Fibroblast of peridontal ligament (primary cell): ENCODE results near the gene ZNF30.
"Not testable (repeated sequence)": the region's sequence is repeated elsewhere in the genome, so short reads cannot be mapped to it uniquely, and the experiment has no call there.

ENCODE experiments used
- DNase-seq: peaks from one replicate; pipeline ENCODE4 v3.0.0-alpha.2; 2010; ENCODE audit errors: extremely low read depth

Gene ZNF30

DNA sequence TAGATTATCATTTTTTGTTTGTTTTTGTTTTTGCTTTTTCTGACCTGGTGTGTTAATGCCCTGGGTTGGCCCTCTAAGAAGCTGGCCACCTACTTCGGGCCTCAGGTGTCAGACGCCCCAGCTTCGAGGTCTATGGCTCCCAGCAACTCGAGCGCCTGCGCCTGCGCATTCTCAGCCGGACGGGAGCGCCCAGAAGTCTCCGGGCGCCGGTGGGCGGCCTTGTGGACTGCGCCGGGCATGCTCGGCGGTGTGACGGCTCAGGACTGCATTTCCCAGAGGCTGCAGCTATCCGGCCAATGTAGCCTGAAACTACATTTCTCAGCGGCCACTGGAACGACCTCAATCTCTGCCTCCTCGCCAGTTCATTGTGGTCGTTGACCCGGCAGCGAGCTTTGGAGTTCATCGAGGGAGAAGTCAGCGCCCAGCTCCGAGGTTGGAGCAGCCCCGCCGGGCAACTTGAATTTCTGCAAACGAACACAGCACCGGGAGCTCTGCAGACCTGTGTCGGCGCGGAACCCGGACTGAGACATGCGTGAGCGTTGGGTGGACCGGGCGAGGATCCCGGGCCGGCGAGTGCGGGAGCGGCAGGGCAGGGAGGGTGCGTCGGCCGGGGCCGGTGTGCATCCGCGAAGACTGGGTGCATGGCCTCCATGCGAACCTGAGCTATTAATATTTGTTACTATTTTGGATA is at the start of gene ZNF30:
Gene ZNF30 (plus strand): TSS at position 219 of the 691 bp plus-strand sequence. CDS start 3,045 bp downstream, outside the sequence.
- peak; percentile 87 for DNase-seq

DNA sequence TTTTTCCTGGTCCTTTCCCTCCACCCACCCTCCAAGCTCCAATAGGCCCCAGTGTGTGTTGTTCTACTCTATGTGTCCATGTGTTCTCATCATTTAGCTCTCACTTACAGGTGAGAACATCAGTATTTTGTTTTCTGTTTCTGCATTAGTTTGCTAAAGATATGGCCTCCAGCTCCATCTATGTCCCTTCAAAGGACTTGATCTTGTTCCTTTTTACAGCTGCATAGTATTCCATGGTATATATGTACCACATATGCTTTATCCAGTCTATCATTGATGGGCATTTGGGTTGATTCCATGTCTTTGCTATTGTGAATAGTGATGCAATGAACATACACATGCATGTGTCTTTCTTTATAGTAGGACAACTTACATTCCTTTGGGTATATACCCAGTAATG is 47.1 kb upstream of the ZNF30 start:
- no peak for DNase-seq

GRCh38 chr19:34880034-34880433 is 46.7 kb upstream of the ZNF30 start:
- DNase-seq = no peak

GRCh38 chr19:34881982-34882381 is 44.7 kb upstream of the ZNF30 start:
- no peak for DNase-seq

DNA sequence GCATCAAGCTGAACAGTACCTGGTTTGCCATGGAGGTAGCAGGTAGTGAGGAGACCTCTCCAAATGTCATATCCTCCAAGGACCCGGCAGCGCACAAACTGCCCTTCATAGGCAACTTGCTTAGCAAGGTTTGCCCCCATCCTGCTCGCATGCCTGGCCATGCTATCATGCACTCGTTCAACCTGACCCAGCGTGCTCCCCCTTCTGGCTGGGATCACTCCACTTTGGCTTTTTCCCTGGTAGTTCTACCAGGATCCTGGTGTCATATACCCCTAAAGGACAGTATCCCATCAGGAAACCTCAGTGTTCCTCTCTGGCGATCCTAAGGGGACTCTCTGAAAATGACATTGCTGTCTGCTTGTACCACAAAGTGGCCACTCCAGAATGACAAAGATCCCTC is 38.6 kb upstream of the ZNF30 start:
- DNase-seq = no peak

GRCh38 chr19:34900245-34900644 is 26.5 kb upstream of the ZNF30 start:
- DNase-seq = no peak

GRCh38 chr19:34904664-34905527 is 21.8 kb upstream of the ZNF30 start:
- no peak for DNase-seq

- DNase-seq = no peak
Measured at GRCh38 chr19:34910770-34911169, 15.9 kb upstream of the ZNF30 start.

DNA sequence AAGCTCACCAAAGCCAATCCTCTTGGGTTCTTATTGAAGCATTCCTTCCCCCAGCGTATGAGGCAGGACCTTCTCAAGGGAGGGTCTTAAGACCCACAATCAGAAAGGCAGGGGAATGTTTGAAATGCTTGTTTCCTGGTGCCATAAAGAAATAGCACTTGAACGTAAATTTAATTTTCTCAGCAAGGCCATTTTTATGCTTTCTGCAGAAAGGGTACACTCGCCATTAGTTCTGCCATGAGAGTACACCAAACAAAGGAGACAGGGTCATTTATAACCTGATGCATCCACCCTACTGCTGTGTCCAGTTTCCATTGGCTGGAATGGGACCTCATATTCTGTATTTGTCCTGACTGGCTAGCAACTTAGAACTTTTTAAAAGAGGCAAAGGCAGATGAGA is 9.6 kb upstream of the ZNF30 start:
- not testable (repeated sequence) for DNase-seq

- DNase-seq = no peak
Measured at GRCh38 chr19:34918190-34918589, 8.5 kb upstream of the ZNF30 start.

DNA sequence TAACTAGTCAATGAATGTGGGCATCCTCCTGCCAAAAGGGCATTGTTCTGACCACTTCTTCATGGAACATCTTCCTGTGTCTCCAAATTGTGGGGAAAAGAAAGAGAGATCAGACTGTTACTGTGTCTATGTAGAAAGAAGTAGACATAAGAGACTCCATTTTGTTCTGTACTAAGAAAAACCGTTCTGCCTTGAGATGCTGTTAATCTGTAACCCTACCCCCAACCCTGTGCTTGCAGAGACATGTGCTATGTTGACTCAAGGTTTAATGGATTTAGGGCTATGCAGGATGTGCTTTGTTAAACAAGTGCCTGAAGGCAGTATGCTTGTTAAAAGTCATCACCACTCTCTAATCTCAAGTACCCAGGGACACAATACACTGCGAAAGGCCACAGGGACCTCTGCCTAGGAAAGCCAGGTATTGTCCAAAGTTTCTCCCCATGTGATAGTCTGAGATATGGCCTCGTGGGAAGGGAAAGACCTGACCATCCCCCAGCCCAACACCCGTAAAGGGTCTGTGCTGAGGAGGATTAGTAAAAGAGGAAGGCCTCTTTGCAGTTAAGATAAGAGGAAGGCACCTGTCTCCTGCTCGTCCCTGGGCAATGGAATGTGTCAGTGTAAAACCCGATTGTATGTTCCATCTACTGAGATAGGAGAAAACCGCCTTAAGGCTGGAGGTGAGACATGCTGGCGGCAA is 6.5 kb upstream of the ZNF30 start:
- DNase-seq = not testable (repeated sequence)

GRCh38 chr19:34925278-34925855 is 1.3 kb upstream of the ZNF30 start:
- DNase-seq = no peak

GRCh38 chr19:34926361-34926684 is 380 bp upstream of the ZNF30 start:
- no peak for DNase-seq

- no peak for DNase-seq
Measured at GRCh38 chr19:34932494-34932893, 5.8 kb downstream of the ZNF30 start.

GRCh38 chr19:34936184-34936583 is 9.5 kb downstream of the ZNF30 start:
- no peak for DNase-seq

DNA sequence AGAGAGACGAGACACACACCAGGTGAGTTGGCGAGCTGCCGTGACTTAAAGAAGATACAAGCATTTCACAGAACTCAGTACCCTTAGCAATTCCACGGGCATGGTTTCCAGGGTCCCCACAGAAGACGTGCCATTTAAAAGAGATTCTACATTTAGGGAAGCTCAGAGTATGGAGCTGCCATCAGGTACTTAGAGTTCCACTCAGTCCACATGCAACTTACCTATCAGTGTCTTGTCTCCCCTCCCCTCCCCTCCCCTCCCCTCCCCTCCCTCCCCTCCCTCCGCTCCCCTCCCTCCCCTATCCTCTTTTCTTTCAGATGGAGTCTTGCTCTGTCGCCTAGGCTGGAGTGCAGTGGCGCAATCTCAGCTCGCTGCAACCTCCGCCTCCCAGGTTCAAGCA is 12.2 kb downstream of the ZNF30 start:
- DNase-seq = no peak

DNA sequence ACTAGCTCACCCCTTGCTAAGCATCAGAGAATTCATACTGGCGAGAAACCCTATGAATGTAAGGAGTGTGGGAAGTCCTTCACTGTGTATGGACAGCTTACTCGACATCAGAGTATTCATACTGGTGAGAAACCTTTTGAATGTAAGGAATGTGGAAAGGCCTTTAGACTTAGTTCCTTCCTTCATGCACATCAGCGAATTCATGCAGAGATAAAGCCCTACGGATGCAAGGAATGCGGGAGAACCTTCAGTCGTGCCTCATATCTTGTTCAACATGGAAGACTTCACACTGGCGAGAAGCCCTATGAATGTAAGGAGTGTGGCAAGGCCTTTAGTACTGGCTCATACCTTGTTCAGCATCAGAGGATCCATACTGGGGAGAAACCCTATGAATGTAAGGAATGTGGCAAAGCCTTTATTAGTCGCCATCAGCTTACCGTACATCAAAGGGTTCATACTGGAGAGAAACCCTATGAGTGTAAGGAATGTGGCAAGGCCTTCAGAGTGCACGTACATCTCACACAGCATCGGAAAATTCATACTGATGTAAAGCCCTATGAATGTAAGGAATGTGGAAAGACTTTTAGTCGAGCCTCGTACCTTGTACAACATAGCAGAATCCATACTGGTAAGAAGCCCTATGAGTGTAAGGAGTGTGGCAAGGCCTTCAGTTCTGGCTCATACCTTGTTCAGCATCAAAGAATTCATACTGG is 17.3 kb downstream of the ZNF30 start:
- DNase-seq = no peak

DNA sequence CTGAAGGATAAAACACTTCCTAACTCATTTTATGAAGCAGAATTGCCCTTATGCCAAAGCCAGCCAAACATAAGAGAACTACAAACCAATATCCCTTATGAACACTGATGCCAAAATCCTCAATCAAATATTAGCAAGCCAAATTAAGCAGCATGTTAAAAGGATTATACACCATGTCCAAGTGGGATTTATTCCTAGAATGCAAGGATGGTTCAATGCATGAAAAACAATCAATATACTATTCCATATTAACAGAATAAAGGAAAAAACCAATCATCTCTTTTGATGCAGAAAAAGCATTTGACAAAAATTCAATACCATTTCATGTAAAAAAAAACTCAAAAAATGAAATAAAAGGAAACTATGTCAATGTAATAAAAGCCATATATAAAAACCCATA is 26.4 kb downstream of the ZNF30 start:
- no peak for DNase-seq

DNA sequence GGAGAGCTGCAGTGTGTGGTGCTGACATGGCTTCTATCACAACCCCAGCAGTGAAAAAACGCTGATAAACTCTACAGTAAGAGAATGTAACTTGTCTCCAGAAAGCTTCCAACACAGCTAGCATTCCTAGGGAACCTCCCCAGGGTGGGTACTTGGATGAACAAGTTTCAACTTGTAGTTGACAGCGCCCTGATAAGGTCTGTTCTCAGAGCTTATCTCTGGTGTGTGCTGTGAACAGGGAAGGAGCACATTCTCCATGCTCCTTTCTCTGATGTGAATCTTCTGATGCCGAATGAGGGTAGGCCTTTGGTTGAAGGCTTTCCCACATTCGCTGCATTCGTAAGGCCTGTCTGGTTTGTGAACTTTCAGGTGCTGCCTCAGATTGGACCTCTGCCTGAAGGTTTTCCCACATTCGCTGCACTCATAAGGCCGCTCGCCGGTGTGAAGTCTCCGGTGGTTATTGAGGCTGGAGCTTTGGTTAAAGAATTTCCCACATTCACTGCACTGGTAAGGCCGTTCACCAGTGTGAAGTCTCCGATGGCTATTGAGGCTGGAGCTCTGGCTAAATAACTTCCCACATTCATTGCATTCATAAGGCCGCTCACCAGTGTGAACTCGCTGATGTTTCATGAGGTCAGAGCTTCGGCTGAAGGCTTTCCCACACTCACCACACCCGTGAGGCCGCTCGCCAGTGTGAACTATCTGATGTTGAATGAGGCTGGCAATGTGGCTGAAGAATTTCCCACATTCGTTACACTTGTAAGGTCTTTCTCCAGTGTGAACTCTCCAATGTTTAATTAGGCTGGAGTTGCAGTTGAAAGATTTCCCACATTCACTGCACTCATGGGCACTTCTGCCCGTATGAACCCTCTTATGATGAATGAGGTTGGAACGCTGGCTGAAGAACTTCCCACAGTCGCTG is 31.4 kb downstream of the ZNF30 start:
- no peak for DNase-seq

GRCh38 chr19:34959021-34959420 is 32.3 kb downstream of the ZNF30 start:
- no peak for DNase-seq
